ENCODE results near the gene AQP10. TPM values are rescaled to one million over a fixed set of nuclear protein-coding genes. Genes with fewer than 3 reads are reported as not detected.

AQP10 gene
- total and polyA plus RNA-seq, 2 of the 4 experiments (the other 2 are of a cell fraction), result not detected

DNA sequence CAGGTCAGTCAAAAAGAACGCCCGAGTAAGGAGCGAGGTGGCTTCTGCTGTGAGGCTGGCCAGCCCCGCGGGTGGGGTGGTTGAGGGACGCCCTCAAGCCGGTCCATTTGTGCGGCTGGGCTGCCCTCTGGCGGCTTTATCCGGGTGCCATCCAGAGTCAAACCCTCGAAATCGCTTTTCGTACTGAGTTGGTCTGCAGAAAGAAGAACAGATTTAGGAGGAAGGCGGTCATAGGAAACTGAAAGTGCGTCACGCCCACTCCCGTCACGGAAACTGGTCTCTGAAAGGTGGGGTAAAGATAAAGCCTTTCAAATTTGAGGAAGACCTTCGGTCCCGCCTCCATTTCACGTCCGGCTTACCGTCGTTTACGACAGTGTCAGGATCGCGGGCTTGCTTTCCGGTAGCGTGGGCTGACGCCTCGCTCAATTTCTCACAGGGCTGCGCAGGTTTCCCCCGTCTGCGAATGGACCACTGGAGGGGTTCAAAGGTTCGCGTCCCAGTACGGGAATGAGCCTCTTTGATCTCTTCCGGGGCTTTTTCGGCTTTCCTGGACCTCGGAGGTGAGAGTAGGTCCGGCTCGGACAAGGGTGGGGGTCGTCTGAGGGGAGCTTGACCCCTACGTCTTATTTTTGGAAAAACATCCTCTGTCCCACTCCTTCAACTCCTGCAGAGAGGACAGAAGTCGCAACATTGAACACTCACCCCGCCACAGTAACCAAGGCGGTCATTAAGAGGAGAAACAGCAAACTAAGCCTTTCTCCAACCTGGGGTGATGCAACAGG is 48.5 kb upstream of the AQP10 start, which contains the start of gene HAX1 (continued):
- TF ChIP-seq RCOR1 (IDR thresholded peaks at IDR 0.05; ENCODE audit: insufficient replicate concordance, low read length) (no peak), RAD21 (IDR thresholded peaks at IDR 0.05; ENCODE audit: low read length) (peak; percentile 79), CHD1 (IDR thresholded peaks at IDR 0.05; ENCODE audit: low read depth, low read length) (no peak)

DNA sequence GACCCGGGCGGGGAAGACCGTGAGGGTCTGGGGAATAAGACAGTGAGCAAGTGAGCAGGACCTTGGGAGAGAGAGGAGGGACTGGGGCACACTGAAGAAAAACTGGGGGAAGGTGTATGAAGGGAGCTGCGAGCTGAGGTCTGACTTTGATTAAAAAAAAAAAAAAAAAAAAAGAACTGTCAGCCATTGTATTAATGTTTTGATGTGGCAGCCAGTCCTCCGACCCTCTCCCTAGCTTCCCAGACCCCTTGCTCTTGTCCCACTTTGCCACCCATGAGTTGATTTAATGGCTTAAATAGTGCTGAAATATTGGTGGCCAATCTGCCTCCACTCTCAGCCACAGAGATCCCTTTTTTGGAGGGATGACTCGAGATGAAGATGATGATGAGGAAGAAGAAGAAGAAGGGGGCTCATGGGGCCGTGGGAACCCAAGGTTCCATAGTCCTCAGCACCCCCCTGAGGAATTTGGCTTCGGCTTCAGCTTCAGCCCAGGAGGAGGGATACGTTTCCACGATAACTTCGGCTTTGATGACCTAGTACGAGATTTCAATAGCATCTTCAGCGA is 47.8 kb upstream of the AQP10 start:
- TSS peak; percentile 34 for BruUV-seq (replicated peaks)
- Histone ChIP-seq H2BK20ac (ENCODE audit: low read depth, low read length) (no peak overlapping the region), H2BK15ac (ENCODE audit: low read depth, low read length) (0 out of 3 replicates have a peak overlapping the region, but pooled peaks have one; percentile 2), H3K27me3 (ENCODE audit: control insufficient read depth, insufficient read depth, low read length) (no peaks in the 10 kb centered on the region), H2AFZ (replicated peaks; ENCODE audit: low read length, poor library complexity) (peak overlapping the region; percentile 87), H3K36me3 (ENCODE audit: control insufficient read depth, insufficient read depth, low read length) (peaks cover 28% of the 10 kb centered on the region), H3K4ac (ENCODE audit: low read depth, low read length) (peak overlapping the region; percentile 95), H3K9ac (ENCODE audit: low read depth, low read length) (peak overlapping the region; percentile 98), H4K8ac (ENCODE audit: low read depth in 2 of 2, low read length in 2 of 2) (peak overlapping the region; percentile 86 to 89), H3K27ac (ENCODE audit: insufficient read depth, low read length) (peak overlapping the region; percentile 87), H2BK120ac (ENCODE audit: low read depth, low read length) (peak overlapping the region; percentile 12; the same call in 1 of the 2 replicates), H3K14ac (replicated peaks; ENCODE audit: low read depth, low read length) (peak overlapping the region; percentile 97), H3K4me1 (ENCODE audit: control insufficient read depth, insufficient read depth, low read length) (peaks cover 4% of the 10 kb centered on the region; the same call in 1 of the 2 replicates), H3K18ac (ENCODE audit: low read depth, low read length) (peak overlapping the region; percentile 37; the same call in 1 of the 2 replicates), H4K20me1 (ENCODE audit: insufficient read depth, low read length) (no peaks in the 10 kb centered on the region), H3K9me1 (ENCODE audit: insufficient read depth, low read length) (peaks cover 5% of the 10 kb centered on the region; the same call in 1 of the 2 replicates), H3K4me2 (ENCODE audit: low read depth, low read length) (peak overlapping the region; percentile 84), H4K91ac (ENCODE audit: insufficient read depth, low read depth, low read length) (peak overlapping the region; percentile 92), H3K9me3 (ENCODE audit: control insufficient read depth, insufficient read depth, low read length) (no peaks in the 10 kb centered on the region), H3K79me1 (ENCODE audit: low read depth in 1 of 2, low read length in 2 of 2) (peaks cover 12 to 13% of the 10 kb centered on the region in 2 experiments), H3K4me3 (ENCODE audit: insufficient read depth, low read depth, low read length) (peak overlapping the region; percentile 87), H4K5ac (ENCODE audit: low read depth, low read length) (peak overlapping the region; percentile 86), H2AK5ac (ENCODE audit: low read depth, low read length) (peak overlapping the region; percentile 92), H3K56ac (ENCODE audit: extremely low read depth, insufficient read depth, low read length) (peak overlapping the region; percentile 96), H2BK5ac (ENCODE audit: low read depth, low read length, poor library complexity, severe bottlenecking) (peak overlapping the region; percentile 51), H3K23ac (ENCODE audit: low read depth, low read length) (peak overlapping the region; percentile 95), H2AK9ac (replicated peaks; ENCODE audit: low read depth, low read length, poor library complexity) (peak overlapping the region; percentile 95)
- intact Hi-C loops (cut with micrococcal nuclease), result loop anchor here (1.0 to 10.0 kb wide), 5 partner anchors 54 to 273 kb away; no protein-coding TSS in a partner anchor
- ChIA-PET CTCF (interaction anchor here (0.6 to 1.0 kb wide), 2 partner anchors 62 to 230 kb away, joined by 3 to 5 read pairs; no protein-coding TSS in a partner anchor), POLR2A (ENCODE audit: unreplicated experiment) (interaction anchor here (0.6 kb wide), 2 partner anchors 11 to 232 kb away, joined by 4 to 8 read pairs; no protein-coding TSS in a partner anchor)
- WGBS, 2 experiments (ENCODE audit: extremely low coverage in 2 of 2, insufficient read length in 1 of 2), result 51% methylated on average over 4 of the region's 13 CpGs; no CpG with 5 or more reads in 1 of the 2 experiments
- peak; percentile 4; the same call in 1 of the 2 replicates for ATAC-seq (ENCODE audit: low read depth)
- dilution Hi-C loops (cut with HindIII; ENCODE audit: low sequenced_read_pairs, unreplicated experiment), result no loop called here
- TF ChIP-seq CEBPB (IDR thresholded peaks at IDR 0.05; ENCODE audit: low read depth, low read length) (peak; percentile 84; the same call in 1 of the 2 replicates), POLR2A (IDR thresholded peaks at IDR 0.05; ENCODE audit: low read depth, low read length) (no peak)
- TF ChIP-seq, protein P1, sequence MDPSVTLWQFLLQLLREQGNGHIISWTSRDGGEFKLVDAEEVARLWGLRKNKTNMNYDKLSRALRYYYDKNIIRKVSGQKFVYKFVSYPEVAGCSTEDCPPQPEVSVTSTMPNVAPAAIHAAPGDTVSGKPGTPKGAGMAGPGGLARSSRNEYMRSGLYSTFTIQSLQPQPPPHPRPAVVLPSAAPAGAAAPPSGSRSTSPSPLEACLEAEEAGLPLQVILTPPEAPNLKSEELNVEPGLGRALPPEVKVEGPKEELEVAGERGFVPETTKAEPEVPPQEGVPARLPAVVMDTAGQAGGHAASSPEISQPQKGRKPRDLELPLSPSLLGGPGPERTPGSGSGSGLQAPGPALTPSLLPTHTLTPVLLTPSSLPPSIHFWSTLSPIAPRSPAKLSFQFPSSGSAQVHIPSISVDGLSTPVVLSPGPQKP (IDR thresholded peaks at IDR 0.05; ENCODE audit: borderline replicate concordance, low read depth, low read length), result no peak
- no peak for DNase-seq
- in situ Hi-C loops (cut with MboI; ENCODE audit: low sequenced_read_pairs), result loop anchor here (5.0 kb wide), 1 partner anchor 64 kb away; no protein-coding TSS in a partner anchor

All from IMR-90 (cell line).